Right ventricle myocardium inferior (tissue), 1 donor: ENCODE measurements around the gene NEDD4. TPM values are rescaled to one million over a fixed set of nuclear protein-coding genes. Genes with fewer than 3 reads are reported as not detected.
"Not testable (repeated sequence)": the region's sequence is repeated elsewhere in the genome, so short reads cannot be mapped to it uniquely, and the experiment has no call there.

Experiments used
- ATAC-seq: fragments of 200-7000 bp; cut with Tn5 transposase; one replicate; pipeline ENCODE4 v1.9.1; 2020; ENCODE audit warnings: mild to moderate bottlenecking, moderate library complexity
- DNase-seq: peaks from one replicate; pipeline ENCODE4 v3.0.0; 2021; ENCODE audit errors: missing footprints
- intact Hi-C: fragments of 100-400 bp; cut with DNase I; formaldehyde crosslinking; loops from one replicate; pipeline ENCODE4 v1.11.0; 2022
- total RNA-seq: library from RNA; stranded (reverse); fragmentation: NEBNext Ultra II Directional; extraction: Animal tissue kit (Norgen Biotek cat#: 25700); gene quantifications from one replicate; pipeline ENCODE4 v1.2.1, GENCODE V29; 2021
- donor health status: DM: no; HTN: yes; CAD: no; lungs with severe emphysema.

NEDD4 gene
- total RNA-seq, 1 donor from 2014 or later: 9.7 TPM

- ATAC-seq (no peak), DNase-seq (no peak)
- intact Hi-C loops: no loop called here
These were observed 129.5 kb downstream of the NEDD4 start for GRCh38 chr15:55863911-55864310.

GRCh38 chr15:55861115-55861514 lies 132.3 kb downstream of the NEDD4 start:
- DNase-seq: no peak
- no peak for ATAC-seq
- intact Hi-C loops: no loop called here

GRCh38 chr15:55860468-55860867 lies 132.9 kb downstream of the NEDD4 start:
- ATAC-seq: no peak
- no peak for DNase-seq
- intact Hi-C loops: no loop called here

GRCh38 chr15:55859681-55860080 lies 133.7 kb downstream of the NEDD4 start:
- no peak for ATAC-seq
- no peak for DNase-seq
- intact Hi-C loops: no loop called here

GRCh38 chr15:55858661-55859060 lies 134.8 kb downstream of the NEDD4 start:
- DNase-seq (no peak), ATAC-seq (no peak)
- intact Hi-C loops: no loop called here

GRCh38 chr15:55856506-55857164 lies 136.8 kb downstream of the NEDD4 start:
- intact Hi-C loops: no loop called here
- ATAC-seq (no peak), DNase-seq (no peak)

- ATAC-seq (no peak), DNase-seq (no peak)
- intact Hi-C loops: no loop called here
These were observed 140.3 kb downstream of the NEDD4 start for GRCh38 chr15:55853134-55853533.

GRCh38 chr15:55846116-55846707 lies 147.2 kb downstream of the NEDD4 start:
- intact Hi-C loops: loop anchor here (2.0 to 5.0 kb wide), 2 partner anchors 59 to 197 kb away; no protein-coding TSS in a partner anchor
- no peak for DNase-seq
- ATAC-seq: peak; percentile 42

- intact Hi-C loops, ATAC-seq: not testable (repeated sequence)
These were observed 150.5 kb downstream of the NEDD4 start for GRCh38 chr15:55842897-55843296.

GRCh38 chr15:55835866-55836265 lies 157.5 kb downstream of the NEDD4 start:
- ATAC-seq (no peak), DNase-seq (no peak)
- intact Hi-C loops: no loop called here

More at GRCh38 chr15:55842897-55843296, 150.5 kb downstream of the NEDD4 start:
- not testable (repeated sequence) for DNase-seq

- DNase-seq (no peak), ATAC-seq (no peak)
- intact Hi-C loops: no loop called here
These were observed 159.1 kb downstream of the NEDD4 start for GRCh38 chr15:55834331-55834730.

GRCh38 chr15:55829826-55830225 lies 163.6 kb downstream of the NEDD4 start:
- intact Hi-C loops: no loop called here
- no peak for DNase-seq
- ATAC-seq: no peak

- ATAC-seq (no peak), DNase-seq (no peak)
- intact Hi-C loops: no loop called here
These were observed 165.5 kb downstream of the NEDD4 start for GRCh38 chr15:55827955-55828354.

- intact Hi-C loops: no loop called here
- ATAC-seq: no peak
- DNase-seq: no peak
These were observed 166.2 kb downstream of the NEDD4 start for GRCh38 chr15:55827204-55827603.

- ATAC-seq: no peak
- no peak for DNase-seq
- intact Hi-C loops: no loop called here
These were observed 168.4 kb downstream of the NEDD4 start for GRCh38 chr15:55824857-55825613.

GRCh38 chr15:55823699-55824340 lies 169.6 kb downstream of the NEDD4 start:
- intact Hi-C loops: no loop called here
- DNase-seq (no peak), ATAC-seq (peak; percentile 80)

GRCh38 chr15:55823191-55823670 lies 170.2 kb downstream of the NEDD4 start:
- DNase-seq: no peak
- peak; percentile 77 for ATAC-seq
- intact Hi-C loops: no loop called here

GRCh38 chr15:55821740-55822139 lies 171.7 kb downstream of the NEDD4 start:
- ATAC-seq, intact Hi-C loops, DNase-seq: not testable (repeated sequence)

GRCh38 chr15:55820043-55820442 lies 173.4 kb downstream of the NEDD4 start:
- no peak for DNase-seq
- ATAC-seq: no peak
- intact Hi-C loops: no loop called here
